PFSK-1 (cell line): ENCODE data around the gene CTIF.

ENCODE experiments used
- POLR2AphosphoS5 ChIP-seq: IDR thresholded peaks from 2 replicates; pipeline ENCODE4 v1.6.1; 2012; ENCODE audit warnings: low read depth, mild to moderate bottlenecking, control low read depth, low read length, moderate library complexity
- TAF1 ChIP-seq: IDR thresholded peaks from 2 replicates; pipeline ENCODE4 v1.6.1; 2012; ENCODE audit warnings: low read length, control low read depth, borderline replicate concordance; ENCODE audit not compliant: insufficient read depth

- TF ChIP-seq POLR2AphosphoS5 (no peak), TAF1 (no peak)
Measured at GRCh38 chr18:48558248-48558647, 19.4 kb downstream of the CTIF start.
